HG02981 (cell line): ENCODE measurements around the gene SLC6A11.

Experiments
- ATAC-seq: cut with Tn5 transposase; IDR thresholded peaks from one replicate; pipeline ENCODE4 v1.9.1; 2021; ENCODE audit warnings: mild to moderate bottlenecking, moderate library complexity; ENCODE audit not compliant: unreplicated experiment

The SLC6A11 gene

DNA sequence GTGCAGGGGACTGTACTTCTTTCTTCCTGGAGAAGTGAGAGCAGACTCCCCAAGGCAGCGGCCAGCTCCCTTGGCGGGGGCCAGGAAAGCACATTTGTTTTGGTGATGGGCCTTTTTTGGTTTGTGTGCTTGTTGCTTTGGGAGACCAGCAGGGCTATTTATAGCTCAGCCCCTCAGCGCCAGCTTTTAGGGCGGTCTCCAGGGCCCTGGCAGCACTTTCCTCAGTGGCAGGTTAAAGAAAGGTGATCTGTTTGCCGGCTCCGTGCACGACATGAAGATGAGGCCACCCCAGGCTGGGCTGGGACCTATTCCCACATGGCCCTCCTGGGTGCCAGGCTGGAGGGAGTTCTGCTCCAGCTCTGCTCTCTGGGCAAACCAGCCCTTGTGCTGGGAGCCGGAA, 21.8 kb downstream of the SLC6A11 start:
- no peak for ATAC-seq

DNA sequence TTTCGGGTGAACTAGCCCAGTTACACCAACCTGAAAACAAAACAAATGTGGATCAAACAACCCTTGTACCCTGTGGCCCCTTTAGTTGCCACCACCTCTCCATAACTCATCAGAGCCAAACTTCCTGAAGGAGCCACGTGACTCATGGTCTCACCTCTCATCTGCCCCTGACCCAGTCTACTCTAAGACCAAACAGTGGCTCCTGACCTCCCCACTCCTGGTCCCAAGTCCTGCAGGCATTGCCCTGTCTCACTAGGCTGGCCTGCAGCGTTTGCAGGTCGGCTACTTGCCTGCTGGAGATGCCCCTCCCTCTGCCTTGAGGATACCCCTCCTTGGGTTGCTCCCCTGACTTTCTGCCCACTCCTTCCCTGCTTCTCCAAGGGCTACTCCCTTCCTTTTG, 23.1 kb downstream of the SLC6A11 start:
- ATAC-seq, result no peak

DNA sequence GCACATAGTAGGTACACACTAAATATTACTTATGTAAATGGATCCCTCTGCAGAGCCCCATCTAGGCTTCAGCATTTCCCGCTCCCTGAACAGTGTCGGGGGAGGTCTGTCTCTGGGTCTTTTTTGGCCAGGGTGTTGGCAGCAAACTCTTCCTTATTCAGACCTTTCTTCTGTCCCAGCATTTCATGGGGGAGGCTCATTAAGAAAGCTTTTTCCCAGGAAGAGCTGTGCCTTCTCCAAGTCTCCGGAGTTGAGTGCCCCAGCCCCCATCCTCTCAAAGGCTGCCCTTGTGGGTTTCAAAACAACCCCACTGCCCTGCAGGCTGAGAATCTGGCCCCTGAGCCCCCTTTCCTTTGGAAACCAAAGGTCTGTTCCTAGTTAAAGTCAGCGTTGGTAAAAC, 25.1 kb downstream of the SLC6A11 start:
- ATAC-seq, result no peak

DNA sequence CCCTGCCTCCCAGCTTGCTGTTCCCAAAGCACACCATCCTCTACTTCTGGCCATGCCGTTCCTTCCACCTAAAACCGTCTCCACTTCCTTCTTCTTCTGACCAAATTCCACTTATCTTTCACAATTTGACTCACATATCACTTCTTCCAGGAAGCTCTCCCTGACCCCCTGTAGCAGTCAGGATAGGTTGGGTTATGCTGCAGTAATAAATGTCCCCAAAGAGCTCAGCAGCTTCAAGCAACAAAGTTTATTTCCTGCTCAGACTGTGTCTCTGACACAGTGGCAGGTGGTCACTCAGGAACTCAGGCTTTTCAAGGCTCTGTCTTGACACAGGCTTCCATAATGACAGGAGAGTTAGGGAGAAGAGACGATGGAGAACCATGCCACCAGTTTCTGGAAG, 27.4 kb downstream of the SLC6A11 start:
- no peak for ATAC-seq

DNA sequence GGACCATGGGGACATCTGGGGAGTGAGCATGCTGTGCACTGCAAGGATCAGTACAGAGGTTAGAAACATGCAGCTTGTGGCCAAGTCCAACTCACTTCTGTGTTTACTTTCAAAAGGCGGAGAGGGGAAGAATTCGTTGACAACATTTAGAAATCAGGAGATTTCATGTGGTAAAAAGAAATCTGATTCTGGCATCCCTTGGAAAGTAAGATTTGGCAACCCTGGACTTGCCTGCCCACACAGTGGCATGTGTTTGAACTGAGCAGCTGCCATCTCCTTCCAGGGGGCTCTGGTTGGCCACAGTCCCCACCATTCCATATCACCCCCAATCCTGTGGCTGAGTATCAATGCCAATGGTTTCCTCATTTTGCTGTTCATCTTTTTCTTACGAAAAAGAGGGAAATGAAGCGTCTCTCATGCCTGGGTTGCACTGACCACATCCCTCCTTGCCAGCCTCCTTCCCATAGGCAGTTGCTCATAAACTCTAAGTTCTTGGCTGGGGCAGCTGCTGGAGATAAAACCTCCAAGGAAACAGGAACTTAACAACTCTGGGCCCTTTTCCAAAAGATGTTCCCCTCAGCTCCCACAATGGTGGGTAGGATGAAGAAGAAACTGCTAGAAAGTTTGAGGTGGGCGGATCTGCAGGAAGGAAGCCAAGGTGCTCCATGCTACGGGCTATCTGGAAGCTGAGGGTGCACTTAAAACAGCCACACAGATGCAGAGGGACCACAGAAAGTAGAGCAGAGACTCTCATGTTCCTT, 29.2 kb downstream of the SLC6A11 start:
- ATAC-seq, result no peak

DNA sequence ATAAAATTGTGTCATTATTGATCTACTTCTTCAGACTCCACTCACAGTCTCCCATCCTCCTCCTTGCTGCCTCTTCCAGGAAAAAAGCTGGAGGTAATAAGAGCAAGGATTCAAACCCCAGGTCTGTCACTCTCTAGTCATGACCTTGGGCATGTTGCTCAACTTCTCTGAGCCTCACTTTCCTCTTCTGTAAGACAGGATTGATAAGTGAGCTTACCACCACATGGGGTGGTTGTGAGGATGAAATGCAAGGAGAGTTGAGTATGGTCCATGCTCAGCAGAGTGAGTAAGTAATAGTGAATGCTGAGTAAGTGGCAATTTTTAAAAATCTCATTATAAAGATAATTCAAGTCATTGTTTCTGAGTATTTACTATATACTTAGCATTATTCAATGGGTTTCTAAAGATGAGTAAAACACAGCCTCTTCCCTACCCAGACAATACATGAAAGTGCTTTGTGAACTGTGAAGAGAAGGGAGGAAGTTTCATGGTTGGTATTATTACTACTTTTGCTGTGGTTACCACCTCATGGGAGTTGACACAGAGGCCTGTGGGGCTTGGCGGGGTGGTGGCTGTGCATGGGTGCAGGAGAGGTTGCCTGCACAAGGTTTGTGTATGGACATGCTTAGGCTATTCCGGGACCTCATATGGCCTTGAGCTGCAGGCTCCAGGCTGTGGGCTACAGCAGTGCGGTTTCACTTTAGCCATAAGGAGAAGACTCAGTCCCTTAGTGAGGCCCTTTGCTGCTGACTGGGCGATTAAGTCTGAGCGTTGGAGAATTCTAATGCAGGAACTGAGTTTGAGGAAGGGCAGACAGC, 30.0 kb downstream of the SLC6A11 start:
- no peak for ATAC-seq

DNA sequence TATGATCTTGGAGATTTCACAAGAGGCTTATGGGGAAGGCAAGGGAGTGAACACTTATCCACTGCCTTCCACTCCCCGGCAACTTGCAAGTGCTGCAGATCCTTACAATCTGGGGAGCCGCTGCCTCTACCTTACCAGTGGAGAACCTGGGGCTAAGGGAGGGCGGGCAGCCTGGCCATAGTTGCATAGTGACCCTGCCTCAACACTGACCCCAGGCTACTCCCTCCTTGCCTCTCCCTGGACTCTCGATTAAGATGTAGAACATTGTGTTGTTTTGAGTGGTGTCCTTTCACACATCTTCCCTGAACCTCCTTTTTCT, 30.6 kb downstream of the SLC6A11 start:
- ATAC-seq, result no peak

DNA sequence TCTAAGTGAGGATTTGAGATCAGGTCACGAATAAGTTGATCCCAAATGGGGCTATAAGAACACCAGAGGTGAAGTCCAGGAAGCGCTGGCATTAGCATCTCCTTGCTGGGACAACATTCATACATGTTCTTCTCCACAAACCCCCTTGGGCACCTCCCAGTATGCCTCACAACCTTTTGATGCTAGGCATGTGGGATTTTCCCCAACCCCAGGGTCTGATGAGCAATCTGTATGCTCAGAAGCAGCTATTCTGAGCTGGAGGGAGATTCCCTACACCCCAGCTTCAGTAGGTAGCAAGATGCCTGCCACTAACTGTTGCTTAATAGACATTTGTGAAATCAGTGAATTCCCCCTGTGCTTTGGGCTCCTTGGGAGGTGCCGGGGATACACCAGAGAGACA, 32.2 kb downstream of the SLC6A11 start:
- ATAC-seq, result no peak

DNA sequence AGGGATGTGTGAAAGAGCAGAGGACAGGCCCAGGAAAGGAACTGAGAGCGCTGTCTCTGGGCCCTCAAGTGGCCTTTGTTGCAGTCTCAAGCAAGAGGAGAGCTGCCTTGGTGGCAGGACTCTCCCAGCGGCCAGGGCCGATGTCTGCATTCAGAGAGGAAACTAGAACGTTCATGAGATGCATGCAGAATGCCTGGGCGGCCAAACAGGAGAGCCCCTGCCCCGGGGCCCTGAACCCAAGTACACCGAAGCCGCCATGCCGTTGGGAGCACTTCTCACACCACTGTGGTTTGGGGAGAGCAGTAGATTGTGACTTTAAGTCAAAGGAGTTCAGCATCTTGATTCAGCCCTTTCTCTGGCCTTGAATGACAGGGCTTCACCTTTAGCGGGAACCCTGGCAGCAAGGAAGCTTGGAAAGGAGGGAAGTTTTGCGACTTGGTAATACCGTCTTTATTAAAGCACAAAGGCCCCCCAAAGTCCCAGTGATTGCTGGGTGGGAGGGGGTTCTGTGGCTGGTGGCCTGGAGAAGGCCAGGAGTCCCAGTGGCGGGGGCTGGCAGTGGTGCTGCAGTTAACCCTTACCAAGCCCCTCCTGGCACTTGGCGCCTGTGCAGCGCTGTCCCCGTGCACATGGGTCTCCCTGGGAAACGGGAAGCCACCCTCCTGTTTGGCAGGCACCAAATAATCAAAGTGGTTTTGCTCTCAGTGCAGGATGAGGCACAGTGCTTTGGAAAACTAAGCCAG, 36.2 kb downstream of the SLC6A11 start:
- ATAC-seq, result no peak

DNA sequence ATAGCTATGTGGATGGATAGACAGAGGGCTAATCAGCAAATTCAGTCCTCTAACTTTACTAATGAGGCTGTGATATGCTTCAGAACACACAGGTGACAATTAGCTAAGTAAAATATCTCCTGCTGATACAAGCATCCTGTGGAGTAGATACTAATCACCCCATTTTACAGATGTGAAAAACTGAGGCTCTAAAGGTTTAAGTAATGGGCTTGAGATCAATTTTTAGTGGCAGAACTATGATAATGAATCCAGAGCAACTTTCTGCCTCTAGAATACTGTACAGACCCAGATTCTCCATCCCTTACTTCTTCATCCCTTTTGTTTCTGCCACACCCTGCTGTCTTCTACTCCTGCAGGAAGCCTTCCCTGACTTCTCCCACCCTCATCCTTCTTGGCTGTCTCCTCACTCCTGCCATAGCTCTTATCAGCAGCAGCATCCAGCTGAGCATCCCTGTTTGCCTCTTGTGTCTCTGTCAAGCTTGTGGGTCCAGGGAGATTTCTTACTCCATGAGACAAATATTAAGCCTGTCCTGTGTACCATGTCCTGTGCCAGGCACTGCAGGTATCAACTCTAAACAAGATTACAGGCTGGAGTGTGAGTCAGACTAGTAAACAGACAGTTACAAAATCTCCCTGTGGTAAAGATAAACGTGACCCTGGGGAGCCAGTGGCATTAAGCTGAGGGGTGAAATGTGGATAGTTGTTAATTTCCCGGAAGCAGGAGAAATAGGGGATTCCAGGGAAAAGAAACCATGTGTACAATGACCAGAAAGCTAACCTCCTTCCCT, 39.2 kb downstream of the SLC6A11 start:
- ATAC-seq, result no peak

DNA sequence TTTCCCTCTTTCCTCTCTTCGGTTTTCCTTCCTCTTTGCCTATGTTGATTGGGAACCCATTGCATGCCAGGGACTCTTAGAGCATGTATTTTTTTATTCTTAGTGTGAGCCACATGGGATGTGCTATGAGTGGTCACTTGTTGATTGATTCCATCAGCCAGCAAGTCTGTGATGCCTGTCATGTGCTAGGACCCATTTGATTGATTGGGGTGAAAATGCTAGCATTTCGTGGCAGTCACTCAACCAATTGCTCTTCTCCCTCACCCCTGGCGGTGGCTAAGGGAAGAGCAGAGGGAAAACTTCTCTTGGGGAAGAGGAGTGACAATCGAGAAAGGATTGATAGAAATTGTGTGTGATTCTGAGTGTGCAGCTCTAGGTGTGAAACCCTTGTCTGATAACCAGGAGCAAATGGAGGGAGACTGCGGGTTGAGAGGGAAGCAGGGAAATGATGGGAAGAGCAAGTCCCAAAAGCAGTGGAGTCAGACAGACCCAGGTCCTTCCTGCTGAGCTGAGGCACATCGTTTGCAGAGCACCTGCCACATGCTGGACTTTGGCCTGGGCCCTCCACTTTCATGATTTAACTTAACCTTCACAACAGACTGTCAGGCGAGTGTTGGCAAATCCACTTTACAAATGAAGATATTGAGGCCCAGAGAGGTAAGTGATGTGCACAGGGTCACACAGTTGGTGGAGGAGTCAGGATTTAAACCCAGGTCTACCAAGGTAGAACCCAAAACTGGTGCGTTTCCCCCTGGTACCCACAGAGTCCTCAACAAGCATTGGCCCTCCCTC, 40.0 kb downstream of the SLC6A11 start:
- no peak for ATAC-seq

DNA sequence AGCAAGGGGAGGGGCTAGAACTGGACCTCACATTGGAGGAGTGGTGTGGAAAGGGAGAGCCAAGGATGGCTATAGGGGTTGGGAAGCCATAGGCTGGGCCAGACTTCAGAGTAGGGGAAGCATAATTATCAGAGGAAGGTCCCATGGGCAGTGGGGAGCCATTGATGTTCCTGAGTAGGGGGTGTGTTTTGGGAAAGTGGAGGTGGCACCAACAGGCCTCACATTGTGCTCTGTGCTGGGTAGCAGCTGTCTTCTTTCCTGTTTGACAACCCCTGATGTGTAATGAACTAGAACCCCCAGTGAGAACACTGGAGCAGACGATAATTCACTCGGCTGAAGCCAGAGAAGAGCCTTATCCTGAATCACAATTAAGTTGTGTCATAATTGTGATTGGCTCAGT, 41.2 kb downstream of the SLC6A11 start:
- ATAC-seq, result no peak

DNA sequence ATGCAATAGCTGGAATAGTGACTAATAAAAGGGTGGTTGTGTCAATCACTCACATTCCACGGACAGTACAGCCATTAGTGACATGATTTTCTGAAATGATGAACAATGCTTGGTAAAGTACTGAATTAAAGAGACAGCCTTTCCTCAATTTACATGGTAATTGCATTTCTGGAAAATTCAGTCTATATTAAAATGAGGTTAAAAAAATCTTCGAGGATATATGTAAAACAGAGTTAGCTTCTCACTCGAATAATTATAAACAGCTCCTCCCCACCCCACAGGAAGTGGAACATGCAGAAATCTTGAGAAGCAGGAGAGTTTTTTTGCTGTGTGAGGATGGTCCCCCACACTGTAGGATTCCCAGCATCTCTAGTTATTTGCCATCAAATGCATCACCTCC, 42.1 kb downstream of the SLC6A11 start:
- no peak for ATAC-seq

DNA sequence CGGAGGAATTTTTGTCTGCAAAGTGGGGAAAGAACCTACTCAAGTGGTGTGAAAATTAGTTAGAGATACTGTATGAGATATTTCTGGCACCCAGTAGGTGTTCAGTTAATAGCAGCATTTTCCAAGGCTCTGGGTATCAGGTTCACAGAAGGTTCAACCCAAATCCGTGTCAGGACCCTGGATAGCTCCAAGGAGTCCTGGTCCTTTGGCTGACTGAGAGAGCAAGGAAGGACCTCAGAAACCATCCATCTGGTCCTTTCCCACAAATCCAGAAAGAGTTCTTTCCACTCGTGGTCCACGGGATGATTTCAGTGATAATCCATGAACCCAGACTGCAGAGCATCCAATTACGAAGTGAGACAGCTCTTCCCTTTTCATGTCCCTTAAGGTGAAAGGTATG, 51.4 kb downstream of the SLC6A11 start:
- ATAC-seq, result no peak

DNA sequence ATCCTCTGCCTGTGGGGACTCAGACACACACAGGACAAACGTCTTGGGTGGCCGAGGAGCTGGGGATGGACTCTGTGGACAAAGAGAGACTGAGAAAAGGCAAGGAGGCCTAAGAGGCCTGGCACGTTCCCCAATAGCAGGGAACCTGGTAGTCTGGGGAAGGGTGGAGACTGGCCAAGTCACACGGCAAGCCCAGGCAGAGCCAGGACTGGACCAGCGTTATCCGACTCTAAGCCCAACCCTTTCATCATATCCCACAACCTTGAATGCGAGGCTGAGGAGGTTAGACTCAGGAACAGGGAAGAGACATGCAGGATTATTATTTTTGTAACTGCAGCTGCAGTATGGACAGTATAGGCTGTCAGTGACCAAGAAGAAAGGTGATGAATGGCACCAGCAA, 53.4 kb downstream of the SLC6A11 start:
- no peak for ATAC-seq

DNA sequence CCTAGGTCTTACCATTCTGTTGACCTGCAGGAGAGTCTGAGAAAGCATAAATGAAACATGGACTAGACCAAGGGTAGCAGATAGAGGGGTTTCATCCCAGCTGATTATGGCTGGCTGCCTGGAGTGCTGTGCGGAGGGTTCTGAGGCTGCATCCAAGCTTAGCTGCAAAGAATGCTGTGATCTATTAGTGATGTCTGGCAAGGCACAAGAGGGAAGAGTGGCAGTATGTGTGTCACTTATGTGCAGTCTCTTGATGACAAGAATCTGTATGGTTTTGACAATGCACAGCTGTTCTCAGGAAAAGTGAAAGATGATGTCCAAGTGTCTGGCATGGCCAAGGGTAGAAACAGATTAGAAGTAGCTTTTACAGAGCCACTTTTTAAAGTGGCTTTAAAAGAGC, 54.3 kb downstream of the SLC6A11 start:
- no peak for ATAC-seq

DNA sequence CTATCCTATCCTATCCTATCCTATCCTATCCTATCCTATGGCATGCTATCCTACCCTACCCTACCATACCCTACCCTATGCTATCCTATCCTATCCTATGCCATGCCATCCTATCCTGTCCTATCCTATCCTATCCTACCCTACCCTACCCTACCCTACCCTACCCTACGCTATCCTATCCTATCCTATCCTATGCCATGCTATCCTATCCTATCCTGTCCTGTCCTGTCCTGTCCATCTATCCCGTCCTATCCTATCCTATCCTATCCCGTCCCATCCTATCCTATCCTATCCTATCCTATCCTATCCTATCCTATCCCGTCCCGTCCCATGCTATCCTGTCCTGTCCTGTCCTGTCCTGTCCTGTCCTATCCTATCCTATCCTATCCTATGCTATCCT, 57.4 kb downstream of the SLC6A11 start:
- no peak for ATAC-seq

DNA sequence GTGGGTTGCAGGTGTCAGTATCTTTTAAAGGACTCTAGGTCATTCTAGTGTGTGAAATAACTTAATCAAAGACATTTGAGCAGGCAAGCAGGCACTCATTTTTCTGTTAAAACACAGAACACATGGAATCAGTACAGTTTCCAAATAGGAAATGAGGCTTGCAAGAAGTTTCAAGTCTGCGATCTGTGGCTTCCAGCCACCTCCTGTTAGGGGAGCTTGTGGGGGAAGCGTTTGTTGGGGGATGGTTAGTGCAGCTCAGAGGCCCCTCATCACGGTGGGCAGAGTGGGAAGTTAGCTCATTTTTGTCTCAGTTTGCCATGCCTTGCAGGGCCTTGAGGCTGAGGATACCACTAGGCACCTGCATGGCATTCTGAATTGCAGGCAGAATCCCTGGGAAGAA, 59.9 kb downstream of the SLC6A11 start:
- ATAC-seq, result no peak

DNA sequence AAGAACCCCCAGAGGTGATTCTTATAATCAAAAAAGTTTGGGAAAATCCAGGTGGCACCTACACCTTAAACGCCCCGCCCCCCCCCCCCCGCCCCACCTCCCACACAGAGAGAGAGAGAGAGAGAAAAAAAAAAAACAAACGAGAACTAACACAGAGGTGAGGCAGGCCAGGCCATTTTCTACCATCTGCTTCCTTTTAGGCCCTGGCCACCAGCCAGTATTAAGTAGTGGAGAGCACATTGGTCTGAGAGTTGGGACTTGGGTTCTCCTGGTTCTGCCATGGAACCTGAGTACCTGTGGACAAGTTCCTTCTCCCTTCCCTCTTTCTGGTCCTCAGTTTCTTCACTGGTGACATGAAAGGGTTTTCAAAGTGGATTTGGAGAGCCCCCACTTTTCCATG, 60.6 kb downstream of the SLC6A11 start:
- no peak for ATAC-seq

DNA sequence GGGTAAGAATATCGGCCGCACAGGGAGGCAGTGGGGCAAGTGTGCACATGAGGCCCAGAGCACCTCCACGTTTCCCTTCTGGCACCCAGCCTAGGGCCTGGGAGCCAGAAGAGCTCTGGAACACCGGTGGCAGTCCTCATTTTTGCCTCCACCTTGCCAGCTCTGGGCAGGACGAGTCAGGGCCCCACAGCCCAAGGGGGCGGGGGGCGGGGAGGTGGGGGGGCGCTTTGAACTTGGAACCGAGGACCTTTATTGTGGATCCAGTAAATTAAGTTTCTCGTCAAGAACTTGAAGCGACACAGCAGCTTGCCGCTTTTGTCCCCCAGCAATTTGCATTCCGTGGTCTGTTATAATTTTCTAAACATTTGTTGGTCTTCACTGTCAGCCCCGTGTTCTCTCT, 66.8 kb downstream of the SLC6A11 start:
- no peak for ATAC-seq
